ENCODE results near the gene MOGAT2. TPM values are rescaled to one million over a fixed set of nuclear protein-coding genes. Genes with fewer than 3 reads are reported as not detected.

MOGAT2 gene
- total and polyA plus RNA-seq, 2 of the 13 experiments (the other 11 are each of a cell fraction or from before 2014, with no cell fraction given) = 27.2 to 27.8 TPM

- ATAC-seq = peak; percentile 98
- Histone ChIP-seq H3K9me3 (ENCODE audit: low read length) (0 out of 2 replicates have a peak, but pooled peaks cover 6% of the 10 kb centered on the region), H3K27me3 (ENCODE audit: control insufficient read depth in 1 of 2, insufficient read depth in 2 of 2, low read length in 2 of 2) (no peaks in the 10 kb centered on the region; a peak in 1 of 5 replicates), H3K36me3 (replicated peaks in 1 of 2; ENCODE audit: control insufficient read depth in 1 of 2, insufficient read depth in 2 of 2, low read length in 2 of 2) (no peaks in the 10 kb centered on the region), H3K4me1 (ENCODE audit: insufficient read depth, low read length) (peaks cover 15% of the 10 kb centered on the region), H2AFZ (ENCODE audit: low read length) (no peak overlapping the region), H4K20me1 (ENCODE audit: insufficient read depth, low read length) (no peaks in the 10 kb centered on the region), H3K9ac (ENCODE audit: insufficient read depth, low read depth, low read length) (no peak overlapping the region), H3K4me2 (ENCODE audit: low read depth, low read length) (peak overlapping the region; percentile 90), H3K27ac (ENCODE audit: extremely low read length, insufficient read depth, low read length) (no peak overlapping the region), H3K79me2 (ENCODE audit: insufficient read depth, low read length) (no peaks in the 10 kb centered on the region), H3K4me3 (replicated peaks in 1 of 3; ENCODE audit: insufficient read depth in 1 of 3, low read depth in 2 of 3, low read length in 3 of 3) (peak overlapping the region in 2 of 3 experiments; percentile 5 to 55; a peak in 2 of 6 replicates)
- DNase-seq (ENCODE audit: low spot score) = peak; percentile 65
- no TSS peak for BruUV-seq (replicated peaks)
- FAIRE-seq = peak; percentile 61
- intact Hi-C loops (cut with micrococcal nuclease; ENCODE audit: unreplicated experiment) = loop anchor here (1.0 to 5.0 kb wide), 3 partner anchors 62 to 161 kb away; partner anchors contain the start of gene DGAT2
- in situ Hi-C loops (cut with HindIII; ENCODE audit: extremely low pct_ligation_motif_present, low pct_unique_long_range_greater_than_20kb) = no loop called here
- ChIA-PET POLR2A (interaction anchor here (1.0 to 1.6 kb wide), 4 partner anchors 13 to 76 kb away, joined by 3 to 8 read pairs (median 6); no protein-coding TSS in a partner anchor), CTCF (ENCODE audit: low intra/inter-chr PET ratio, low total read pairs) (interaction anchor here (1.1 to 2.4 kb wide), 3 partner anchors 61 to 162 kb away, joined by 3 to 38 read pairs (median 5); partner anchors contain the start of gene DGAT2)
- 5% methylated on average over 13 of the region's 17 CpGs for WGBS (ENCODE audit: low lambda C conversion rate)
- TF ChIP-seq, protein P1, sequence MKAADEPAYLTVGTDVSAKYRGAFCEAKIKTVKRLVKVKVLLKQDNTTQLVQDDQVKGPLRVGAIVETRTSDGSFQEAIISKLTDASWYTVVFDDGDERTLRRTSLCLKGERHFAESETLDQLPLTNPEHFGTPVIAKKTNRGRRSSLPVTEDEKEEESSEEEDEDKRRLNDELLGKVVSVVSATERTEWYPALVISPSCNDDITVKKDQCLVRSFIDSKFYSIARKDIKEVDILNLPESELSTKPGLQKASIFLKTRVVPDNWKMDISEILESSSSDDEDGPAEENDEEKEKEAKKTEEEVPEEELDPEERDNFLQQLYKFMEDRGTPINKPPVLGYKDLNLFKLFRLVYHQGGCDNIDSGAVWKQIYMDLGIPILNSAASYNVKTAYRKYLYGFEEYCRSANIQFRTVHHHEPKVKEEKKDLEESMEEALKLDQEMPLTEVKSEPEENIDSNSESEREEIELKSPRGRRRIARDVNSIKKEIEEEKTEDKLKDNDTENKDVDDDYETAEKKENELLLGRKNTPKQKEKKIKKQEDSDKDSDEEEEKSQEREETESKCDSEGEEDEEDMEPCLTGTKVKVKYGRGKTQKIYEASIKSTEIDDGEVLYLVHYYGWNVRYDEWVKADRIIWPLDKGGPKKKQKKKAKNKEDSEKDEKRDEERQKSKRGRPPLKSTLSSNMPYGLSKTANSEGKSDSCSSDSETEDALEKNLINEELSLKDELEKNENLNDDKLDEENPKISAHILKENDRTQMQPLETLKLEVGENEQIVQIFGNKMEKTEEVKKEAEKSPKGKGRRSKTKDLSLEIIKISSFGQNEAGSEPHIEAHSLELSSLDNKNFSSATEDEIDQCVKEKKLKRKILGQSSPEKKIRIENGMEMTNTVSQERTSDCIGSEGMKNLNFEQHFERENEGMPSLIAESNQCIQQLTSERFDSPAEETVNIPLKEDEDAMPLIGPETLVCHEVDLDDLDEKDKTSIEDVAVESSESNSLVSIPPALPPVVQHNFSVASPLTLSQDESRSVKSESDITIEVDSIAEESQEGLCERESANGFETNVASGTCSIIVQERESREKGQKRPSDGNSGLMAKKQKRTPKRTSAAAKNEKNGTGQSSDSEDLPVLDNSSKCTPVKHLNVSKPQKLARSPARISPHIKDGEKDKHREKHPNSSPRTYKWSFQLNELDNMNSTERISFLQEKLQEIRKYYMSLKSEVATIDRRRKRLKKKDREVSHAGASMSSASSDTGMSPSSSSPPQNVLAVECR (CRISPR knock-in tag; IDR thresholded peaks at IDR 0.05; ENCODE audit: borderline replicate concordance) = peak; percentile 37; the same call in 1 of the 2 replicates
- TF ChIP-seq ZNF710 (CRISPR knock-in tag; IDR thresholded peaks at IDR 0.05; ENCODE audit: borderline replicate concordance) (0 out of 2 replicates have a peak, but pooled peaks have one; percentile 37), TCF12 (IDR thresholded peaks at IDR 0.05) (no peak), TCF12 (CRISPR knock-in tag; IDR thresholded peaks at IDR 0.05) (no peak), ZNF883 (CRISPR knock-in tag; IDR thresholded peaks at IDR 0.05; ENCODE audit: not compliant biosample characterization) (no peak), RBFOX2 (IDR thresholded peaks at IDR 0.05; ENCODE audit: low read depth, low read length) (no peak), ZNF546 (CRISPR knock-in tag; conservative IDR thresholded peaks at IDR 0.05) (no peak), ZNF816 (CRISPR knock-in tag; IDR thresholded peaks at IDR 0.05; ENCODE audit: borderline replicate concordance) (no peak), ATF1 (CRISPR knock-in tag; IDR thresholded peaks at IDR 0.05) (no peak), ZNF607 (CRISPR knock-in tag; IDR thresholded peaks at IDR 0.05; ENCODE audit: borderline replicate concordance) (0 out of 2 replicates have a peak, but pooled peaks have one; percentile 32), ZNF274 (CRISPR knock-in tag; IDR thresholded peaks at IDR 0.05) (no peak), KDM6A (CRISPR knock-in tag; IDR thresholded peaks at IDR 0.05; ENCODE audit: low read depth) (no peak)
- TF ChIP-seq, protein P2, sequence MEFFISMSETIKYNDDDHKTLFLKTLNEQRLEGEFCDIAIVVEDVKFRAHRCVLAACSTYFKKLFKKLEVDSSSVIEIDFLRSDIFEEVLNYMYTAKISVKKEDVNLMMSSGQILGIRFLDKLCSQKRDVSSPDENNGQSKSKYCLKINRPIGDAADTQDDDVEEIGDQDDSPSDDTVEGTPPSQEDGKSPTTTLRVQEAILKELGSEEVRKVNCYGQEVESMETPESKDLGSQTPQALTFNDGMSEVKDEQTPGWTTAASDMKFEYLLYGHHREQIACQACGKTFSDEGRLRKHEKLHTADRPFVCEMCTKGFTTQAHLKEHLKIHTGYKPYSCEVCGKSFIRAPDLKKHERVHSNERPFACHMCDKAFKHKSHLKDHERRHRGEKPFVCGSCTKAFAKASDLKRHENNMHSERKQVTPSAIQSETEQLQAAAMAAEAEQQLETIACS (CRISPR knock-in tag; IDR thresholded peaks at IDR 0.05) = no peak
- TF ChIP-seq, protein P3, sequence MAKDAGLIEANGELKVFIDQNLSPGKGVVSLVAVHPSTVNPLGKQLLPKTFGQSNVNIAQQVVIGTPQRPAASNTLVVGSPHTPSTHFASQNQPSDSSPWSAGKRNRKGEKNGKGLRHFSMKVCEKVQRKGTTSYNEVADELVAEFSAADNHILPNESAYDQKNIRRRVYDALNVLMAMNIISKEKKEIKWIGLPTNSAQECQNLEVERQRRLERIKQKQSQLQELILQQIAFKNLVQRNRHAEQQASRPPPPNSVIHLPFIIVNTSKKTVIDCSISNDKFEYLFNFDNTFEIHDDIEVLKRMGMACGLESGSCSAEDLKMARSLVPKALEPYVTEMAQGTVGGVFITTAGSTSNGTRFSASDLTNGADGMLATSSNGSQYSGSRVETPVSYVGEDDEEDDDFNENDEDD (CRISPR knock-in tag; IDR thresholded peaks at IDR 0.05; ENCODE audit: borderline replicate concordance) = no peak
These were observed 11.3 kb upstream of the MOGAT2 start for GRCh38 chr11:75706260-75706729.
